Keratinocyte (primary cell): Measurements from ENCODE around the gene STYX. TPM values are rescaled to one million over a fixed set of nuclear protein-coding genes. Genes with fewer than 3 reads are reported as not detected.
"Not testable (repeated sequence)": the region's sequence is repeated elsewhere in the genome, so short reads cannot be mapped to it uniquely, and the experiment has no call there.

Experiments used
- DNase-seq: peaks from one replicate; pipeline ENCODE4 v3.0.0-alpha.2; 2011; ENCODE audit warnings: low read depth, missing footprints, low spot score
- FAIRE-seq: peaks from 2 replicates; lab custom pipeline; 2011; peaks lifted over from hg19 to GRCh38; lab: Jason Lieb, UNC
- H2AFZ ChIP-seq: 2 replicates; pipeline ENCODE4 v1.6.0; 2012; ENCODE audit warnings: low read length, control low read depth, inconsistent platforms; ENCODE audit not compliant: control insufficient read depth
- H3K27ac ChIP-seq: 2 replicates; pipeline ENCODE4 v1.5.1; 2011; ENCODE audit warnings: low read length; ENCODE audit not compliant: control insufficient read depth, insufficient read depth
- H3K27me3 ChIP-seq: 3 replicates; pipeline ENCODE4 v1.6.0; 2011; ENCODE audit warnings: low read length; ENCODE audit not compliant: control insufficient read depth, insufficient read depth; ENCODE audit errors: extremely low read depth
- H3K36me3 ChIP-seq, 2 experiments: 2 replicates in 1 of 2; 3 replicates in 1 of 2; pipeline ENCODE4 v1.5.1; 2011; ENCODE audit warnings: low read length in 2 of 2, mild to moderate bottlenecking in 1 of 2; ENCODE audit not compliant: control insufficient read depth in 2 of 2, insufficient read depth in 2 of 2; ENCODE audit errors: extremely low read depth in 1 of 2
- H3K4me1 ChIP-seq: 3 replicates; pipeline ENCODE4 v1.5.1; 2011; ENCODE audit warnings: low read length; ENCODE audit not compliant: control insufficient read depth, insufficient read depth; ENCODE audit errors: extremely low read depth
- H3K4me2 ChIP-seq: 3 replicates; pipeline ENCODE4 v1.6.0; 2011; ENCODE audit warnings: low read depth, low read length; ENCODE audit not compliant: control insufficient read depth, insufficient read depth; ENCODE audit errors: extremely low read depth
- H3K4me3 ChIP-seq, 3 experiments: fragments of 200-600 bp in 1 of 3; sonication (generic) in 1 of 3; 2 replicates in 2 of 3; 3 replicates in 1 of 3; pipeline ENCODE4 v1.5.1; 2011 to 2016; ENCODE audit warnings: low read length in 3 of 3, mild to moderate bottlenecking in 3 of 3, control low read depth in 2 of 3, inconsistent platforms in 1 of 3, low read depth in 1 of 3, mixed read lengths in 1 of 3, mixed run types in 1 of 3, moderate library complexity in 1 of 3; ENCODE audit not compliant: control insufficient read depth in 2 of 3, insufficient read depth in 2 of 3; ENCODE audit errors: extremely low read depth in 1 of 3
- H3K79me2 ChIP-seq: 2 replicates; pipeline ENCODE4 v1.6.0; 2012; ENCODE audit warnings: low read length; ENCODE audit not compliant: control insufficient read depth, insufficient read depth
- H3K9ac ChIP-seq: 3 replicates; pipeline ENCODE4 v1.6.0; 2011; ENCODE audit warnings: low read length; ENCODE audit not compliant: control insufficient read depth, insufficient read depth; ENCODE audit errors: extremely low read depth
- H3K9me1 ChIP-seq: 3 replicates; pipeline ENCODE4 v1.6.0; 2011; ENCODE audit warnings: low read length; ENCODE audit not compliant: control insufficient read depth, insufficient read depth; ENCODE audit errors: extremely low read depth
- H3K9me3 ChIP-seq: 2 replicates; pipeline ENCODE4 v1.5.1; 2012; ENCODE audit warnings: low read depth, low read length; ENCODE audit not compliant: control insufficient read depth
- H4K20me1 ChIP-seq: 3 replicates; pipeline ENCODE4 v1.6.0; 2011; ENCODE audit warnings: low read length; ENCODE audit not compliant: control insufficient read depth, insufficient read depth; ENCODE audit errors: extremely low read depth
- EZH2 ChIP-seq: IDR thresholded peaks from one replicate; pipeline ENCODE4 v1.6.1; 2012; ENCODE audit warnings: inconsistent platforms, mild to moderate bottlenecking, low read length, moderate library complexity
- dilution Hi-C: fragments of 300-500 bp; cut with MboI; formaldehyde crosslinking; loops from one replicate; pipeline ENCODE4 v1.7.0; 2020; ENCODE audit warnings: low sequenced_read_pairs; ENCODE audit not compliant: extremely low pct_ligation_motif_present
- polyA plus RNA-seq, 5 experiments: library from polyadenylated mRNA; depleted of rRNA in 3 of 5; stranded (reverse) in 3 of 5; stranded (forward) in 1 of 5; unstranded in 1 of 5; fragments of >200 nt; gene quantifications; 1 replicate in 1 of 5; 2 replicates in 3 of 5; 3 replicates in 1 of 5; pipeline versions ENCODE4 v1.2.1 to v1.2.3, GENCODE V29; 2011 to 2012; ENCODE audit warnings: missing spikeins in 2 of 5, low read depth in 1 of 5, low replicate concordance in 1 of 5
- TF ChIP-seq, protein P1 (sequence below), 3 experiments: IDR thresholded peaks in 1 of 3; conservative IDR thresholded peaks in 1 of 3; optimal IDR thresholded peaks in 1 of 3; 2 replicates in 2 of 3; 3 replicates in 1 of 3; pipeline versions ENCODE3 to v1.5.1; 2011; ENCODE audit warnings: low read length in 3 of 3, mild to moderate bottlenecking in 3 of 3, moderate library complexity in 2 of 3, control low read depth in 1 of 3, inconsistent platforms in 1 of 3; ENCODE audit not compliant: insufficient read depth in 2 of 3; ENCODE audit errors: extremely low read depth in 1 of 3

The STYX gene
- polyA plus RNA-seq, 1 donor (not counting 4 experiments of a cell fraction or from before 2014, with no cell fraction given), result 13.2 TPM

DNA sequence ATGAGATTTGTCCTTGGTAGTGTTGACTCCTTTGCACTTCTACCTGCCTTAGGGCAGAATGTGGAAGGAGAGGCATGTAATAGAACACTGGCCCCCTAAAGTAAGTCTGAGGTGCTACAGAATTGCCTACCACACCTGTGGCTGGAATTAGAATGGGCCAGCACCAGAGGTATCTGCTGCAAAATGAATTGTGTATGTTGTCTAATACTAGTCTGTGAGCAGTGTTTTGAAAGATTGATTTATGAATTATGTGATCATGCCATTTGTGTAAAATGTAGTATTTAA is 5.7 kb upstream of the STYX start:
- Histone ChIP-seq H3K79me2 (peaks cover 6% of the 10 kb centered on the region), H3K27ac (no peak overlapping the region), H3K36me3 (peaks cover 16 to 45% of the 10 kb centered on the region in 2 experiments), H3K9me3 (no peaks in the 10 kb centered on the region), H3K4me1 (no peaks in the 10 kb centered on the region), H3K4me2 (no peak overlapping the region), H3K4me3 (no peak overlapping the region), H3K9ac (no peak overlapping the region), H2AFZ (no peak overlapping the region), H3K27me3 (no peaks in the 10 kb centered on the region), H4K20me1 (peaks cover 2% of the 10 kb centered on the region), H3K9me1 (no peaks in the 10 kb centered on the region)
- no peak for TF ChIP-seq EZH2
- TF ChIP-seq, protein P1, sequence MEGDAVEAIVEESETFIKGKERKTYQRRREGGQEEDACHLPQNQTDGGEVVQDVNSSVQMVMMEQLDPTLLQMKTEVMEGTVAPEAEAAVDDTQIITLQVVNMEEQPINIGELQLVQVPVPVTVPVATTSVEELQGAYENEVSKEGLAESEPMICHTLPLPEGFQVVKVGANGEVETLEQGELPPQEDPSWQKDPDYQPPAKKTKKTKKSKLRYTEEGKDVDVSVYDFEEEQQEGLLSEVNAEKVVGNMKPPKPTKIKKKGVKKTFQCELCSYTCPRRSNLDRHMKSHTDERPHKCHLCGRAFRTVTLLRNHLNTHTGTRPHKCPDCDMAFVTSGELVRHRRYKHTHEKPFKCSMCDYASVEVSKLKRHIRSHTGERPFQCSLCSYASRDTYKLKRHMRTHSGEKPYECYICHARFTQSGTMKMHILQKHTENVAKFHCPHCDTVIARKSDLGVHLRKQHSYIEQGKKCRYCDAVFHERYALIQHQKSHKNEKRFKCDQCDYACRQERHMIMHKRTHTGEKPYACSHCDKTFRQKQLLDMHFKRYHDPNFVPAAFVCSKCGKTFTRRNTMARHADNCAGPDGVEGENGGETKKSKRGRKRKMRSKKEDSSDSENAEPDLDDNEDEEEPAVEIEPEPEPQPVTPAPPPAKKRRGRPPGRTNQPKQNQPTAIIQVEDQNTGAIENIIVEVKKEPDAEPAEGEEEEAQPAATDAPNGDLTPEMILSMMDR (optimal IDR thresholded peaks at IDR 0.05 in 1 of 3, IDR thresholded peaks at IDR 0.05 in 1 of 3, conservative IDR thresholded peaks at IDR 0.05 in 1 of 3; ENCODE audit: extremely low read depth in 1 of 3, insufficient read depth in 2 of 3, low read length in 3 of 3), result no peak
- DNase-seq (no peak), FAIRE-seq (no peak)
- dilution Hi-C loops, result no loop called here

DNA sequence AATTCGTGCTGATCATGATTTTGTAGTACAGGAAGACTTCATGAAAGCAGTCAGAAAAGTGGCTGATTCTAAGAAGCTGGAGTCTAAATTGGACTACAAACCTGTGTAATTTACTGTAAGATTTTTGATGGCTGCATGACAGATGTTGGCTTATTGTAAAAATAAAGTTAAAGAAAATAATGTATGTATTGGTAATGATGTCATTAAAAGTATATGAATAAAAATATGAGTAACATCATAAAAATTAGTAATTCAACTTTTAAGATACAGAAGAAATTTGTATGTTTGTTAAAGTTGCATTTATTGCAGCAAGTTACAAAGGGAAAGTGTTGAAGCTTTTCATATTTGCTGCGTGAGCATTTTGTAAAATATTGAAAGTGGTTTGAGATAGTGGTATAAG is 2.5 kb upstream of the STYX start:
- H4K20me1 ChIP-seq, dilution Hi-C loops, H3K4me3 ChIP-seq, H2AFZ ChIP-seq, H3K27ac ChIP-seq, H3K9ac ChIP-seq, H3K4me1 ChIP-seq, H3K4me2 ChIP-seq, H3K9me1 ChIP-seq, FAIRE-seq, H3K9me3 ChIP-seq, H3K27me3 ChIP-seq, DNase-seq: not testable (repeated sequence)
- Histone ChIP-seq H3K79me2 (peaks cover 26% of the 10 kb centered on the region), H3K36me3 (peaks cover 11 to 27% of the 10 kb centered on the region in 2 experiments)

DNA sequence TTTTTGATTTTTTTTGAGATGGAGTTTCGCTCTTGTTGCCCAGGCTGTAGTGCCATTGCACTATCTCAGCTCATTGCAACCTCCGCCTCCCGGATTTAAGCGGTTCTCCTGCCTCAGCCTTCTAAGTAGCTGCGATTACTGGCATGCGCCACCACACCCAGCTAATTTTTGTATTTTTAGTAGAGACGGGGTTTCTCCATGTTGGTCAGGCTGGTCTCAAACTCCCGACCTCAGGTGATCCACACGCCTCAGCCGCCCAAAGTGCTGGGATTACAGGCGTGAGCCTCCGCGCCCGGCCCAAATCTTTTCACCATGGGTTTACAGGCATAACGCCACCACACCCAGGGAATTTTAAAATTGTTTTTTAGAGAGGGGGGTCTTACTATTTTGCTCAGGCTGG is 931 bp upstream of the STYX start:
- H3K4me3 ChIP-seq, H2AFZ ChIP-seq, dilution Hi-C loops, H3K9me3 ChIP-seq, H3K4me2 ChIP-seq, H3K27me3 ChIP-seq, DNase-seq, FAIRE-seq, H3K4me1 ChIP-seq, H3K9me1 ChIP-seq, H3K9ac ChIP-seq, H4K20me1 ChIP-seq, H3K27ac ChIP-seq: not testable (repeated sequence)
- H3K36me3 ChIP-seq, result peaks cover 2 to 15% of the 10 kb centered on the region in 2 experiments
- H3K79me2 ChIP-seq, result peaks cover 32% of the 10 kb centered on the region
